Measurements from ENCODE around the gene ERICH6B.

ERICH6B gene

DNA sequence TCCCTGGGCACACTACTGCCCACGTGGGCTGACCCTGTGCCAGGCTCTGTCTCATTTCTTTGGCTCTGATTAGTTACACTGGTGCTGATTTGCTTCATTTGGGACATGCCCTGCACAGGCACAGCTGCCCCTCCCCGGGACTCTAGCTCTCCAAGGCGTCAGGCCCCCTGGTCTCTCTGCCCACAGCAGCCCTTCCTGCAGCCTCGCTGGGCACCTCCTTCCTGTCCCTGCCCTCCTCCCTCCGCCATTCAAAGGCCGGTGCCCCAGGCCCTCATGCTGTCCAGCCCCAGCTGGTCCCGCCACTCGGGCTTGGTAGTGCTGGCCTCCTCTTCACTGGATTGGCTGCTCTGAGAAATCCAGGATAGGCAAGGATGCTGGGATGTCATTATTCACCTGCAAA is 73.1 kb downstream of the ERICH6B start:
- TF ChIP-seq, protein P1, sequence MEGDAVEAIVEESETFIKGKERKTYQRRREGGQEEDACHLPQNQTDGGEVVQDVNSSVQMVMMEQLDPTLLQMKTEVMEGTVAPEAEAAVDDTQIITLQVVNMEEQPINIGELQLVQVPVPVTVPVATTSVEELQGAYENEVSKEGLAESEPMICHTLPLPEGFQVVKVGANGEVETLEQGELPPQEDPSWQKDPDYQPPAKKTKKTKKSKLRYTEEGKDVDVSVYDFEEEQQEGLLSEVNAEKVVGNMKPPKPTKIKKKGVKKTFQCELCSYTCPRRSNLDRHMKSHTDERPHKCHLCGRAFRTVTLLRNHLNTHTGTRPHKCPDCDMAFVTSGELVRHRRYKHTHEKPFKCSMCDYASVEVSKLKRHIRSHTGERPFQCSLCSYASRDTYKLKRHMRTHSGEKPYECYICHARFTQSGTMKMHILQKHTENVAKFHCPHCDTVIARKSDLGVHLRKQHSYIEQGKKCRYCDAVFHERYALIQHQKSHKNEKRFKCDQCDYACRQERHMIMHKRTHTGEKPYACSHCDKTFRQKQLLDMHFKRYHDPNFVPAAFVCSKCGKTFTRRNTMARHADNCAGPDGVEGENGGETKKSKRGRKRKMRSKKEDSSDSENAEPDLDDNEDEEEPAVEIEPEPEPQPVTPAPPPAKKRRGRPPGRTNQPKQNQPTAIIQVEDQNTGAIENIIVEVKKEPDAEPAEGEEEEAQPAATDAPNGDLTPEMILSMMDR (conservative IDR thresholded peaks at IDR 0.05; ENCODE audit: low read depth, low read length) = no peak
- DNase-seq (ENCODE audit: low read depth) = no peak
- H3K4me3 ChIP-seq (ENCODE audit: low read length) = no peak overlapping the region

DNA sequence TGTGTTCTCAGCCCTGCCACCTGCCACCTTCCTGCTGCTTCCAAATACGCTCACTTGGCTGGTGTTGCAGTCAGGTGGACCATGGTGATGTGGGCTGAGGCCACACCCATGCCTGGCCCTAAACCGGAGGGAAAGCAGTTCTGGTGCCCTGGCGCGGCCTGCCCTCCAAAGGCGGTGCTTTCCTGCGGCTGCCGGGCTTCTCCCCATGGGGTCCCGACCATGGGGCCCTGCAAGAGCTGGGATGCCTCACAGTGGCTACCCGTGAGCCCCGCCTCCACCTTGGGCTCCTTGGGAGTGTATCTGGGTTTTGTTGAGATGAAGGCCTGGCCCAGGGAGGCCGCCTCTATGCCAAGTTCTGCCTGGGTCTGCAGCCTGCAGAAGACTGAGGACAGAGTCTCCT is 73.7 kb downstream of the ERICH6B start:
- TF ChIP-seq, protein P1 (conservative IDR thresholded peaks at IDR 0.05; ENCODE audit: low read depth, low read length) = no peak
- H3K4me3 ChIP-seq (ENCODE audit: low read length) = no peak overlapping the region
- no peak for DNase-seq (ENCODE audit: low read depth)

DNA sequence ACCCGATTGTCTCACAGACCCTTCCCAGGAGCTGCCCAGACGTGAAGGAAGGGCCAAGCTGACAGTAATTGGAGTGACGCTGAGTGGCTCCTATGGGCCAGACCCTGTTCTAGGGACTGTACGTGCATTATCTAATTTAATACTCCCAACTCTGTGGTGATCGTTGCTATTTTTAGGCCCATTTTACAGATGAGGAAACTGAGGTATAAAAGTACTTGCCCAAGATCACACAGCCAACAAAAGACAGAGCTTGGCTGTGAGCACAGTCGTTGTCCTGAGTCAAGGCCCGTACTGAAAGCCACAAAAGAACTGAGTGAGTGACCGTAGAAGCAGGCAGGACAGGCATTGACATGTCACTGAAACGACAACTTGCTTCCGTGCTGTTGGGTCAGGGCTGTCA is 74.7 kb downstream of the ERICH6B start:
- TF ChIP-seq, protein P1 (conservative IDR thresholded peaks at IDR 0.05; ENCODE audit: low read depth, low read length) = no peak
- DNase-seq (ENCODE audit: low read depth) = no peak
- H3K4me3 ChIP-seq (ENCODE audit: low read length) = no peak overlapping the region

DNA sequence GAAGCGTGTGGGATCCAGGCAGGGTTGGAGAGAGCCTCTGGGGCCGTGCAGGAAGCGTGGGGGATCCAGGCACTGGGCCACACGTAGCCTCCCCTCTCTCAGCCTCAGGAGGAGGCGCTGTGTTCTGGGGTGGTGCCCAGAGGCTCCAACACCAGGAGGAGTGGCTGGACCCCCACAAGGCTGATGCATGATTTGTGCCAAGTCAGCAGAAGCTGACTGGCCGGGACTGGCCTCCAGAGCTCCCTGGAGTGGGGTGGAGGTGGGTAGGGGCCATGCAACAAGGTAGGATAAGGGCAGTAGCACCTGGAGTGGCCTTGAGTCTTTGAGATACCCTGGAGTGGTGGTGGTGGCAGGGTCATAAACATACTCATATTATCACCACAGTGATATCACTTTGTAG is 75.3 kb downstream of the ERICH6B start:
- TF ChIP-seq, protein P1 (conservative IDR thresholded peaks at IDR 0.05; ENCODE audit: low read depth, low read length) = no peak
- H3K4me3 ChIP-seq (ENCODE audit: low read length) = no peak overlapping the region
- DNase-seq (ENCODE audit: low read depth) = no peak

DNA sequence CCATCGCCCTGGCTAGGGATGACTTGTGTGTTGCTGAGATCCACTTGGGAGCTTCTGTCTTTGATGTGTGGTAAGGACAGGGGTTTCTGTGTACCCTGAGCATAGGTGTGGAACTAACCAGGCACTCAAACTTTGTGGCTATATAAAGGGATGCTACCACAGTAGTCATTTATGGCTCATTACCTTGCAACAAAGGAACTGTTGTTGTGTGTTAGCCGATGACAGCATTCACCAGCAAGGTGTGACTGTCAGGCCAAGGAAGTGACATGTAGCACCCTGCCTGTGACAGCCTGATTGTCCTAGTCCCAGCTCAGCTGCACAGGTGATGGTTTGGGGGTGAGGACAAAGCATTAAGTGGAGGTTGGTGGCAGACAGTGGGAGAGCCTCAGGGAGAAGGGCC is 77.2 kb downstream of the ERICH6B start:
- TF ChIP-seq, protein P1 (conservative IDR thresholded peaks at IDR 0.05; ENCODE audit: low read depth, low read length) = no peak
- no peak for DNase-seq (ENCODE audit: low read depth)
- no peak overlapping the region for H3K4me3 ChIP-seq (ENCODE audit: low read length)

DNA sequence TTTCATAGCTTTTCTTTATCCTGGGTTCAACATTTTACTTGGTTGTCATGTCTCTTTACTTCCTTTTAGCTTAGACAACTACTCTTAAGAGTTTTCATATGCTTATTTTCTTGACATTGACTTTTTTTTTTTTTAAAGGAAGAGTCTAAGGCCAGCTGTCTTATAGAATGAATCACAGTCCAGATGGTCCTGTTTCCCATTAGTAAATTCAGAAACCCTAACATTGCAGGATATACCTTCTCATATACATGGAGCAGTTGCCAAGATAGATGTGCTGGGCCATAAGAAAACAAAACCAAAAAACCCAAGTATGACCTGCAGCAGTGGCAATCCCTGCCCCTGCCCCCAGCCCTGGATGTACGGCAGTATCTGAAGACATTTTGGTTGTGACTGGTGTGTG is 78.0 kb downstream of the ERICH6B start:
- H3K4me3 ChIP-seq (ENCODE audit: low read length) = no peak overlapping the region

DNA sequence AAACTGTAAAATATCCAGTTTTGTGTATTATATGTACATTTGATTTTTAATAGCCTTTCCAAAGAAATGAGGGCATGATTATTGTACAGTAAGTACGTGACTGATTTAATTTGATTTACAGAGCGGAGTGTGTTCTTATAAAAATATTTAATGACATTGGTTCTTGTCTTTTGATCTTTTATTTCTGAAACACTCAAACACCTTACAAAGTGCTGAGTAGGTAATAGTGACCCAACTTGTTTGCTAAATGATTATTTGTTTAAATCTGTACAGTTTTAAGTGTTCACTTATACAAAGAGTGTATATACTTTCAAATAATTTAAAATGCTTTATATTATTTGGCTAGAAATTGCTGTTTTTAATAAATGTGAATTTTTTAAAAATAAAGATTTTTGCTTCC is 79.3 kb downstream of the ERICH6B start:
- TF ChIP-seq, protein P1 (conservative IDR thresholded peaks at IDR 0.05; ENCODE audit: low read depth, low read length) = no peak
- no peak for DNase-seq (ENCODE audit: low read depth)

More for the DNA sequence above, 78.0 kb downstream of the ERICH6B start:
- TF ChIP-seq, protein P1 (conservative IDR thresholded peaks at IDR 0.05; ENCODE audit: low read depth, low read length) = no peak
- no peak for DNase-seq (ENCODE audit: low read depth)

More for the DNA sequence above, 79.3 kb downstream of the ERICH6B start:
- no peak overlapping the region for H3K4me3 ChIP-seq (ENCODE audit: low read length)
